Tibial artery (tissue), 4 donors: ENCODE results near the gene TMC3.
"Not testable (repeated sequence)": the region's sequence is repeated elsewhere in the genome, so short reads cannot be mapped to it uniquely, and the experiment has no call there.

Source experiments
- DNase-seq, 2 donors: peaks; one replicate each; pipeline ENCODE4 v3.0.0-alpha.2; 2019
- H3K27ac ChIP-seq, 2 donors: fragments of 200-600 bp; sonication (generic) in 1 of 2; 1 replicate in 1 of 2; 2 replicates in 1 of 2; pipeline ENCODE4 v1.5.1; 2018 to 2019; ENCODE audit warnings: mild to moderate bottlenecking in 1 of 2
- H3K27me3 ChIP-seq, 2 donors: fragments of 200-600 bp; sonication (generic) in 1 of 2; one replicate each; pipeline versions ENCODE4 v1.5.1 to v1.6.0; 2016 to 2019
- H3K36me3 ChIP-seq, 3 donors: fragments of 200-600 bp; sonication (generic) in 2 of 3; one replicate each; pipeline ENCODE4 v1.5.1; 2016 to 2019; ENCODE audit warnings: mild to moderate bottlenecking in 2 of 3
- H3K4me1 ChIP-seq, 4 donors: fragments of 200-600 bp; sonication (generic) in 2 of 4; 1 replicate in 3 of 4; 2 replicates in 1 of 4; pipeline ENCODE4 v1.5.1; 2016 to 2019
- H3K4me3 ChIP-seq, 2 donors: fragments of 200-600 bp; sonication (generic) in 1 of 2; 1 replicate in 1 of 2; 2 replicates in 1 of 2; pipeline ENCODE4 v1.5.1; 2018 to 2019; ENCODE audit warnings: mild to moderate bottlenecking in 2 of 2
- H3K9me3 ChIP-seq, 3 donors: fragments of 200-600 bp; sonication (generic) in 1 of 3; one replicate each; pipeline ENCODE4 v1.5.1; 2016 to 2019
- intact Hi-C: fragments of 100-400 bp; cut with DNase I; formaldehyde crosslinking; loops from one replicate; pipeline ENCODE4 v1.15.0; 2023; ENCODE audit warnings: low total_unique reads
- TF ChIP-seq, protein P1 (sequence below), 2 experiments: fragments of 200-600 bp in 1 of 2; fragments of 450-650 bp in 1 of 2; IDR thresholded peaks; one replicate each; pipeline ENCODE4 v1.5.1; 2017 to 2019; ENCODE audit warnings: antibody characterized with exemption in 2 of 2, mild to moderate bottlenecking in 1 of 2, moderate library complexity in 1 of 2

TMC3 gene

DNA sequence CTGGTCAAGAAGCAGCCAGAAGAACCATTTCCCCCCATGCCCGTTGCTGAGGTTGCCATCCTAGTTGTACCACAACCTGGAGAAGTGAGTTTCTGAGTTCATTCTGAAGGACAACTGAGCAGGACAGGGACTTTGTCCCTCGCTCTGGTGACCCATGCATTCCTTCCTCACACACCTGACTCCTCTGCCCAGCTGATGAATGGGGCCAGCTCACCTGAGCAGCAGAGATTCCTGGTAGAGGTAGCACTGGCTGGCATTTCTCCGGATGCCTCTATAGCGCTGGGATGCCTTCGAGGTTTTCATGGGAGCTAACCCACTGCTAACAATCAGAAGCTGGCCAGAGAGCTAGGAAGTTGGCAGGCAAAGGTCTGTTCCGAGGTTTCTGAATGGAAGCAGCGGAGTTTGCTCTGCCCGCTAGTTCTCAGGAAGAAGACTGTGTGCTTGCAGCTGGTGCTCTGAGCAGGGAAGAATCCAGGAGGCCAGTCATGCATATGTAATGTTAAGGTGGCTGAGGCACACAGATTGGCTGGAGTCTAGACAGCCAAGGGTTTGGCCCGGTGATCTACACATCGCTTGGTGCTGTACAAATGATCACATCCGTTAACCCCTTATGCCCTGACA lies at the start of gene TMC3:
Gene TMC3 (minus strand): TSS at position 439 of the 621 bp plus-strand sequence. CDS start 136 bp downstream, at position 303.
- intact Hi-C loops: no loop called here
- Histone ChIP-seq H3K4me3 (no peak within 1 kb of the TSS), H3K9me3 (no peaks in the 10 kb centered on the region), H3K27ac (no peak within 1 kb of the TSS), H3K4me1 (no peaks in the 10 kb centered on the region), H3K36me3 (no peaks in the 10 kb centered on the region), H3K27me3 (no peaks in the 10 kb centered on the region)
- DNase-seq: no peak
- TF ChIP-seq, protein P1, sequence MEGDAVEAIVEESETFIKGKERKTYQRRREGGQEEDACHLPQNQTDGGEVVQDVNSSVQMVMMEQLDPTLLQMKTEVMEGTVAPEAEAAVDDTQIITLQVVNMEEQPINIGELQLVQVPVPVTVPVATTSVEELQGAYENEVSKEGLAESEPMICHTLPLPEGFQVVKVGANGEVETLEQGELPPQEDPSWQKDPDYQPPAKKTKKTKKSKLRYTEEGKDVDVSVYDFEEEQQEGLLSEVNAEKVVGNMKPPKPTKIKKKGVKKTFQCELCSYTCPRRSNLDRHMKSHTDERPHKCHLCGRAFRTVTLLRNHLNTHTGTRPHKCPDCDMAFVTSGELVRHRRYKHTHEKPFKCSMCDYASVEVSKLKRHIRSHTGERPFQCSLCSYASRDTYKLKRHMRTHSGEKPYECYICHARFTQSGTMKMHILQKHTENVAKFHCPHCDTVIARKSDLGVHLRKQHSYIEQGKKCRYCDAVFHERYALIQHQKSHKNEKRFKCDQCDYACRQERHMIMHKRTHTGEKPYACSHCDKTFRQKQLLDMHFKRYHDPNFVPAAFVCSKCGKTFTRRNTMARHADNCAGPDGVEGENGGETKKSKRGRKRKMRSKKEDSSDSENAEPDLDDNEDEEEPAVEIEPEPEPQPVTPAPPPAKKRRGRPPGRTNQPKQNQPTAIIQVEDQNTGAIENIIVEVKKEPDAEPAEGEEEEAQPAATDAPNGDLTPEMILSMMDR (IDR thresholded peaks at IDR 0.05): no peak

DNA sequence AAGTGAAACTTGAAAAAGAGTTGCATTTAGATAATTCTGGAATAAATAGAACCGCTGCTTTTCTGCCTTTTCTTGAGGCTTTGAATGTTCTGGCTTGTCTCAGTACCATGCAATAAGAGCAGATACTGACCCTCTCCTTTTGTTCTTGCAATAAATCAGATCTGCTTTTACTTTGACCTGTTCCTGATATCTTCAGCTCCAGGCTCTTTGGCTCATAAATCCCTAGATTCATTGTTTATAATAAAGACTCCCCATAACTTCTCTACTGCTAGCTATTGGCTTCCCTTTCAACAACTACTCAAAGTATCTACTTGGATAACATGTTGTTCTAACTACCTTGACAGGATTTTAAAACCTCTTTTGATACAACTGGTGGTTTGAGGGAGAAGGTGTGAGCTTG lies 47.4 kb upstream of the TMC3 start:
- Histone ChIP-seq H3K27me3 (no peaks in the 10 kb centered on the region), H3K27ac (no peak overlapping the region), H3K4me3 (no peak overlapping the region), H3K4me1 (no peaks in the 10 kb centered on the region), H3K9me3 (no peaks in the 10 kb centered on the region), H3K36me3 (no peaks in the 10 kb centered on the region)
- TF ChIP-seq, protein P1 (IDR thresholded peaks at IDR 0.05): no peak
- intact Hi-C loops: no loop called here
- no peak for DNase-seq

GRCh38 chr15:81419332-81419943 lies 45.4 kb upstream of the TMC3 start:
- TF ChIP-seq, protein P1 (IDR thresholded peaks at IDR 0.05): no peak
- Histone ChIP-seq H3K4me3 (no peak overlapping the region), H3K9me3 (no peaks in the 10 kb centered on the region), H3K27me3 (no peaks in the 10 kb centered on the region), H3K36me3 (no peaks in the 10 kb centered on the region), H3K4me1 (no peaks in the 10 kb centered on the region), H3K27ac (no peak overlapping the region)
- intact Hi-C loops: no loop called here
- no peak for DNase-seq

GRCh38 chr15:81418891-81419290 lies 44.9 kb upstream of the TMC3 start:
- DNase-seq: no peak
- Histone ChIP-seq H3K4me3 (no peak overlapping the region), H3K27me3 (peaks cover 0 to 2% of the 10 kb centered on the region in 2 donors), H3K4me1 (no peaks in the 10 kb centered on the region), H3K27ac (no peak overlapping the region), H3K36me3 (no peaks in the 10 kb centered on the region), H3K9me3 (no peaks in the 10 kb centered on the region)
- TF ChIP-seq, protein P1 (IDR thresholded peaks at IDR 0.05): no peak
- intact Hi-C loops: no loop called here

DNA sequence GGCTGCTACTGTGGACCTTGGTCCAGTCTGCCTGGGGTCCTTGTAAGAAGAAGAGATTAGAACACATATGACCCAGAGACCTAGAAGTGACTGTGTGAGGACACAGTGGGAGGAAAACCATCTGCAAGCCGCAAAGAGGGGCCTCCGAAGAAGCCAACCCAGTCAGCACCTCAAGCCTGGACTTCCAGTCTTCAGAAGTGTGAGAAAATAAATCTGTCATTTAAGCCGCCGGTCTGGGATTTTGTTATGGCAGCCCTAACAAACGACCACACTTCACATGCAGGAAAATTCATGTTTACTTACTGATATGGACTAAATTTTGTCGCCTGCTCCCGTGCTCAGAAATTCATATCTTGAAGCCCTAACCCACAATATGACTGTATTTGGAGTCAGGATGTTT lies 44.4 kb upstream of the TMC3 start:
- no peaks in the 10 kb centered on the region for H3K4me1 ChIP-seq
- TF ChIP-seq, protein P1 (IDR thresholded peaks at IDR 0.05): no peak
- no peaks in the 10 kb centered on the region for H3K9me3 ChIP-seq
- peaks cover 0 to 5% of the 10 kb centered on the region in 2 donors for H3K27me3 ChIP-seq
- no peaks in the 10 kb centered on the region for H3K36me3 ChIP-seq
- intact Hi-C loops: no loop called here
- no peak overlapping the region for H3K27ac ChIP-seq
- DNase-seq: no peak
- no peak overlapping the region for H3K4me3 ChIP-seq

DNA sequence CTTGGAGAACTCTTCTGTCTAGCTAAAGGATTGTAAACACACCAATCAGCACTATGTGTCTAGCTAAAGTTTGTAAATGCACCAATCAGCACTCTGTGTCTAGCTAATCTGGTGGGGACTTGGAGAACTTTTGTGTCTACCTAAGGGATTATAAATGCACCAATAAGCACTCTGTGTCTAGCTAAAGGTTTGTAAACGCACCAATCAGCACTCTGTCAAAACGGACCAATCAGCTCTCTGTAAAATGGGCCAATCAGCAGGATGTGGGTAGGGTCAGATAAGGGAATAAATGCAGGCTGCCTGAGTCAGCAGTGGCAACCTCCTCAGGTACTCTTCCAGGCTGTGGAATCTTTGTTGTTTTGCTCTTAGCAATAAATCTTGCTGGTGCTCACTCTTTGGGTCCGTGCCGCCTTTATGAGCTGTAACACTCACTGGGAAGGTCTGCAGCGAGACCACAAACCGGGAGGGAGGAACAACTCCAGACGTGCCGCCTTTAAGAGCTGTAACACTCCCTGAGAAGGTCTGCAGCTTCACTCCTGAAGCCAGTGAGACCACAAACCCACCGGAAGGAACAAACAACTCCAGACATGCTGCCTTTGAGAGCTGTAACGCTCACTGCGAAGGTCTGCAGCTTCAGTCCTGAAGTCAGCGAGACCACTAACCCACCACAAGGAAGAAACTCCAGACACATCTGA lies 40.4 kb upstream of the TMC3 start:
- DNase-seq, H3K27ac ChIP-seq, intact Hi-C loops, H3K36me3 ChIP-seq, H3K4me3 ChIP-seq, H3K9me3 ChIP-seq, H3K4me1 ChIP-seq: not testable (repeated sequence)
- peaks cover 0 to 11% of the 10 kb centered on the region in 2 donors for H3K27me3 ChIP-seq
